Chondrocyte (in vitro differentiated cells): Measurements from ENCODE around the gene PCBP1. TPM values are rescaled to one million over a fixed set of nuclear protein-coding genes. Genes with fewer than 3 reads are reported as not detected.

ENCODE experiments used
- DNase-seq: peaks from one replicate; pipeline ENCODE4 v3.0.0; 2021; ENCODE audit warnings: mixed read lengths, low spot score
- H3K27ac Mint-ChIP-seq: one replicate; pipeline ENCODE4 v1.8.0; 2021; ENCODE audit warnings: mild to moderate bottlenecking, moderate library complexity, mixed read lengths; ENCODE audit not compliant: unreplicated experiment
- H3K27me3 Mint-ChIP-seq: 2 replicates; pipeline ENCODE4 v1.8.0; 2021; ENCODE audit warnings: low read depth, mixed read lengths
- H3K36me3 Mint-ChIP-seq: 2 replicates; pipeline ENCODE4 v1.8.0; 2021; ENCODE audit warnings: low read depth, mixed read lengths
- H3K4me1 Mint-ChIP-seq: 2 replicates; pipeline ENCODE4 v1.8.0; 2021; ENCODE audit warnings: low read depth, mild to moderate bottlenecking, mixed read lengths
- H3K4me3 Mint-ChIP-seq: one replicate; pipeline ENCODE4 v1.8.0; 2021; ENCODE audit warnings: mild to moderate bottlenecking, moderate library complexity, mixed read lengths; ENCODE audit not compliant: unreplicated experiment
- H3K9me3 Mint-ChIP-seq: 2 replicates; pipeline ENCODE4 v1.8.0; 2021; ENCODE audit warnings: low read depth, mixed read lengths
- CTCF ChIP-seq: fragments of 200-600 bp; sonication (generic); IDR thresholded peaks from 2 replicates; pipeline ENCODE4 v1.5.0; 2021; ENCODE audit warnings: antibody characterized with exemption, mild to moderate bottlenecking, moderate library complexity
- total RNA-seq: library from RNA; stranded (reverse); gene quantifications from 3 replicates; pipeline ENCODE4 v1.2.1, GENCODE V29; 2021

The PCBP1 gene
- total RNA-seq, 1 donor from 2014 or later, result 220 TPM

- DNase-seq, result peak; percentile 13
- peaks cover 16% of the 10 kb centered on the region for H3K36me3 Mint-ChIP-seq
- no peak for TF ChIP-seq CTCF
- H3K4me1 Mint-ChIP-seq, result peaks cover 21% of the 10 kb centered on the region
- H3K4me3 Mint-ChIP-seq, result no peak overlapping the region
- H3K27ac Mint-ChIP-seq, result no peak overlapping the region
- no peaks in the 10 kb centered on the region for H3K9me3 Mint-ChIP-seq
- no peaks in the 10 kb centered on the region for H3K27me3 Mint-ChIP-seq
Observed at GRCh38 chr2:70081221-70081620, 6.1 kb upstream of the PCBP1 start.

GRCh38 chr2:70083344-70084156 is 3.7 kb upstream of the PCBP1 start:
- TF ChIP-seq CTCF, result no peak
- DNase-seq, result peak; percentile 8
- Mint-ChIP-seq H3K9me3 (no peaks in the 10 kb centered on the region), H3K4me3 (no peak overlapping the region), H3K27ac (no peak overlapping the region), H3K27me3 (no peaks in the 10 kb centered on the region), H3K36me3 (peaks cover 25% of the 10 kb centered on the region), H3K4me1 (peaks cover 23% of the 10 kb centered on the region)

GRCh38 chr2:70084973-70085710 is 2.1 kb upstream of the PCBP1 start:
- Mint-ChIP-seq H3K4me3 (peak overlapping the region; percentile 97), H3K9me3 (no peaks in the 10 kb centered on the region), H3K36me3 (peaks cover 28% of the 10 kb centered on the region), H3K4me1 (peaks cover 33% of the 10 kb centered on the region), H3K27me3 (no peaks in the 10 kb centered on the region), H3K27ac (peak overlapping the region; percentile 100)
- peak; percentile 50 for DNase-seq
- no peak for TF ChIP-seq CTCF

- H3K9me3 Mint-ChIP-seq, result no peaks in the 10 kb centered on the region
- peaks cover 36% of the 10 kb centered on the region for H3K4me1 Mint-ChIP-seq
- peaks cover 27% of the 10 kb centered on the region for H3K36me3 Mint-ChIP-seq
- no peak for DNase-seq
- no peak for TF ChIP-seq CTCF
- no peaks in the 10 kb centered on the region for H3K27me3 Mint-ChIP-seq
- peak overlapping the region; percentile 97 for H3K4me3 Mint-ChIP-seq
- H3K27ac Mint-ChIP-seq, result peak overlapping the region; percentile 100
Observed at GRCh38 chr2:70085711-70086277, 1.5 kb upstream of the PCBP1 start.

GRCh38 chr2:70086278-70086837 is 919 bp upstream of the PCBP1 start:
- peak; percentile 65 for DNase-seq
- peaks cover 25% of the 10 kb centered on the region for H3K36me3 Mint-ChIP-seq
- peak overlapping the region; percentile 97 for H3K4me3 Mint-ChIP-seq
- peak overlapping the region; percentile 100 for H3K27ac Mint-ChIP-seq
- no peaks in the 10 kb centered on the region for H3K27me3 Mint-ChIP-seq
- TF ChIP-seq CTCF, result no peak
- peaks cover 36% of the 10 kb centered on the region for H3K4me1 Mint-ChIP-seq
- H3K9me3 Mint-ChIP-seq, result no peaks in the 10 kb centered on the region
